Left ventricle myocardium inferior (tissue), 1 donor: Measurements from ENCODE around the gene CADPS2. TPM values are rescaled to one million over a fixed set of nuclear protein-coding genes. Genes with fewer than 3 reads are reported as not detected.

ENCODE experiments used
- DNase-seq: peaks from one replicate; pipeline ENCODE4 v3.0.0-alpha.2; 2020
- H3K27ac ChIP-seq: fragments of 200-600 bp; replicated peaks from 2 replicates; pipeline ENCODE4 v1.8.0; 2021
- H3K27me3 ChIP-seq: fragments of 200-600 bp; 2 replicates; pipeline ENCODE4 v1.8.0; 2021; ENCODE audit warnings: low read depth
- H3K36me3 ChIP-seq: fragments of 200-600 bp; 2 replicates; pipeline ENCODE4 v1.8.0; 2021
- H3K4me1 ChIP-seq: fragments of 200-600 bp; 2 replicates; pipeline ENCODE4 v1.8.0; 2021
- H3K4me3 ChIP-seq: fragments of 200-600 bp; 2 replicates; pipeline ENCODE4 v1.8.0; 2021; ENCODE audit warnings: mild to moderate bottlenecking, moderate library complexity
- H3K9me3 ChIP-seq: fragments of 200-600 bp; replicated peaks from 2 replicates; pipeline ENCODE4 v1.8.0; 2021
- CTCF ChIP-seq: fragments of 200-600 bp; IDR thresholded peaks from 2 replicates; pipeline ENCODE4 v1.8.0; 2021; ENCODE audit warnings: antibody characterized with exemption, mild to moderate bottlenecking, borderline replicate concordance
- intact Hi-C: fragments of 100-400 bp; cut with micrococcal nuclease; formaldehyde crosslinking; loops from one replicate; pipeline ENCODE4 v1.11.0; 2022
- total RNA-seq: library from RNA; stranded (reverse); fragmentation: NEBNext Ultra II Directional; extraction: Animal tissue kit (Norgen Biotek cat#: 25700); gene quantifications from one replicate; pipeline ENCODE4 v1.2.1, GENCODE V29; 2021
- donor health status: DM: no; HTN: yes; CAD: no; lungs with severe emphysema.

CADPS2 gene
- total RNA-seq, 1 donor from 2014 or later: 11.9 TPM

GRCh38 chr7:122764020-122764419 lies 122.2 kb downstream of the CADPS2 start:
- H3K9me3 ChIP-seq: no peaks in the 10 kb centered on the region
- H3K27ac ChIP-seq: no peak overlapping the region
- H3K27me3 ChIP-seq: no peaks in the 10 kb centered on the region
- no peaks in the 10 kb centered on the region for H3K36me3 ChIP-seq
- TF ChIP-seq CTCF: no peak
- DNase-seq: no peak
- no peak overlapping the region for H3K4me3 ChIP-seq
- intact Hi-C loops: no loop called here
- H3K4me1 ChIP-seq: peaks cover 19% of the 10 kb centered on the region

GRCh38 chr7:122762071-122762470 lies 124.2 kb downstream of the CADPS2 start:
- Histone ChIP-seq H3K9me3 (no peaks in the 10 kb centered on the region), H3K4me3 (no peak overlapping the region), H3K27me3 (no peaks in the 10 kb centered on the region), H3K36me3 (no peaks in the 10 kb centered on the region), H3K4me1 (peaks cover 19% of the 10 kb centered on the region), H3K27ac (no peak overlapping the region)
- intact Hi-C loops: no loop called here
- no peak for TF ChIP-seq CTCF
- no peak for DNase-seq

GRCh38 chr7:122758501-122758900 lies 127.8 kb downstream of the CADPS2 start:
- no peaks in the 10 kb centered on the region for H3K27me3 ChIP-seq
- intact Hi-C loops: no loop called here
- no peaks in the 10 kb centered on the region for H3K36me3 ChIP-seq
- no peaks in the 10 kb centered on the region for H3K9me3 ChIP-seq
- no peak for TF ChIP-seq CTCF
- no peaks in the 10 kb centered on the region for H3K4me1 ChIP-seq
- no peak for DNase-seq
- no peak overlapping the region for H3K4me3 ChIP-seq
- no peak overlapping the region for H3K27ac ChIP-seq

- intact Hi-C loops: no loop called here
- Histone ChIP-seq H3K4me3 (no peak overlapping the region), H3K27ac (no peak overlapping the region), H3K27me3 (no peaks in the 10 kb centered on the region), H3K4me1 (peaks cover 6% of the 10 kb centered on the region), H3K9me3 (no peaks in the 10 kb centered on the region), H3K36me3 (no peaks in the 10 kb centered on the region)
- TF ChIP-seq CTCF: no peak
- no peak for DNase-seq
Measured at GRCh38 chr7:122756860-122757259, 129.4 kb downstream of the CADPS2 start.

GRCh38 chr7:122755696-122756095 lies 130.6 kb downstream of the CADPS2 start:
- Histone ChIP-seq H3K27ac (no peak overlapping the region), H3K4me1 (peaks cover 6% of the 10 kb centered on the region), H3K4me3 (no peak overlapping the region), H3K9me3 (no peaks in the 10 kb centered on the region), H3K27me3 (no peaks in the 10 kb centered on the region), H3K36me3 (no peaks in the 10 kb centered on the region)
- intact Hi-C loops: no loop called here
- no peak for DNase-seq
- TF ChIP-seq CTCF: no peak

- Histone ChIP-seq H3K27ac (no peak overlapping the region), H3K27me3 (no peaks in the 10 kb centered on the region), H3K4me3 (no peak overlapping the region), H3K9me3 (no peaks in the 10 kb centered on the region), H3K36me3 (no peaks in the 10 kb centered on the region), H3K4me1 (peaks cover 6% of the 10 kb centered on the region)
- intact Hi-C loops: no loop called here
- no peak for TF ChIP-seq CTCF
- DNase-seq: no peak
Measured at GRCh38 chr7:122752583-122752982, 133.7 kb downstream of the CADPS2 start.
